Caco-2 (cell line): ENCODE results near the gene SLC7A14. TPM values are rescaled to one million over a fixed set of nuclear protein-coding genes. Genes with fewer than 3 reads are reported as not detected.

Experiments
- BruUV-seq: library from RNA; stranded (reverse); fragments of 400-500 nt; replicated peaks from 2 replicates; lab custom pipeline; 2021; lab: Mats Ljungman, UMichigan
- CTCF ChIA-PET: fragments of 300-600 bp; sonication (Branson Sonifier 250); formaldehyde crosslinking; loops from one replicate; lab custom pipeline; 2022; ENCODE audit warnings: antibody characterized with exemption; lab: Charles Lee
- POLR2A ChIA-PET: fragments of 300-600 bp; sonication (Branson Sonifier 250); formaldehyde crosslinking; loops from one replicate; lab custom pipeline; 2022; ENCODE audit warnings: antibody characterized with exemption; lab: Charles Lee
- DNase-seq, 2 experiments: peaks; one replicate each; pipeline versions ENCODE4 v3.0.0 to v3.0.0-alpha.2; 2020 to 2022
- H3K27me3 ChIP-seq: replicated peaks from 2 replicates; pipeline ENCODE4 v1.6.0; 2011; ENCODE audit warnings: low read length; ENCODE audit not compliant: control insufficient read depth, insufficient read depth
- H3K36me3 ChIP-seq: 2 replicates; pipeline ENCODE4 v1.5.1; 2011; ENCODE audit warnings: low read length; ENCODE audit not compliant: control insufficient read depth, insufficient read depth
- H3K4me1 ChIP-seq: fragments of 250-450 bp; sonication (Bioruptor Pico); 2 replicates; pipeline ENCODE4 v1.5.1; 2020; ENCODE audit warnings: mild to moderate bottlenecking
- H3K4me3 ChIP-seq: 2 replicates; pipeline ENCODE4 v1.5.1; 2011; ENCODE audit warnings: low read depth, mild to moderate bottlenecking, control low read depth, low read length
- H3K9me3 ChIP-seq: fragments of 250-450 bp; sonication (Bioruptor Pico); 2 replicates; pipeline ENCODE4 v1.5.1; 2020; ENCODE audit warnings: mild to moderate bottlenecking, moderate library complexity
- H3K27ac Mint-ChIP-seq: one replicate; pipeline ENCODE4 v1.8.0; 2022; ENCODE audit warnings: mixed read lengths; ENCODE audit not compliant: unreplicated experiment
- H3K27me3 Mint-ChIP-seq: one replicate; pipeline ENCODE4 v1.8.0; 2022; ENCODE audit warnings: mixed read lengths; ENCODE audit not compliant: insufficient read depth, unreplicated experiment
- H3K36me3 Mint-ChIP-seq: one replicate; pipeline ENCODE4 v1.8.0; 2022; ENCODE audit warnings: mild to moderate bottlenecking, mixed read lengths; ENCODE audit not compliant: insufficient read depth, unreplicated experiment
- H3K4me1 Mint-ChIP-seq: one replicate; pipeline ENCODE4 v1.8.0; 2022; ENCODE audit warnings: low read depth, mixed read lengths; ENCODE audit not compliant: unreplicated experiment
- H3K4me3 Mint-ChIP-seq: one replicate; pipeline ENCODE4 v1.8.0; 2022; ENCODE audit warnings: mild to moderate bottlenecking, moderate library complexity, mixed read lengths; ENCODE audit not compliant: unreplicated experiment
- H3K9me3 Mint-ChIP-seq: one replicate; pipeline ENCODE4 v1.8.0; 2022; ENCODE audit warnings: mixed read lengths; ENCODE audit not compliant: unreplicated experiment
- intact Hi-C: fragments of 100-400 bp; cut with micrococcal nuclease; formaldehyde crosslinking; loops from one replicate; pipeline ENCODE4 v1.10.0; 2022; ENCODE audit not compliant: unreplicated experiment
- total RNA-seq: library from RNA; stranded (reverse); gene quantifications from 2 replicates; pipeline ENCODE4 v1.2.3, GENCODE V29; 2022
- TF ChIP-seq, protein P1 (sequence below), 2 experiments: fragments of 200-600 bp in 1 of 2; IDR thresholded peaks; 1 replicate in 1 of 2; 2 replicates in 1 of 2; pipeline versions ENCODE4 v1.5.1 to v1.8.0; 2011 to 2022; ENCODE audit warnings: antibody characterized with exemption in 1 of 2, control low read depth in 1 of 2, inconsistent platforms in 1 of 2, low read depth in 1 of 2, low read length in 1 of 2, mild to moderate bottlenecking in 1 of 2, moderate library complexity in 1 of 2; ENCODE audit not compliant: insufficient read depth in 1 of 2, severe bottlenecking in 1 of 2, unreplicated experiment in 1 of 2

The SLC7A14 gene
- total RNA-seq, 1 experiment from 2014 or later, result not detected

DNA sequence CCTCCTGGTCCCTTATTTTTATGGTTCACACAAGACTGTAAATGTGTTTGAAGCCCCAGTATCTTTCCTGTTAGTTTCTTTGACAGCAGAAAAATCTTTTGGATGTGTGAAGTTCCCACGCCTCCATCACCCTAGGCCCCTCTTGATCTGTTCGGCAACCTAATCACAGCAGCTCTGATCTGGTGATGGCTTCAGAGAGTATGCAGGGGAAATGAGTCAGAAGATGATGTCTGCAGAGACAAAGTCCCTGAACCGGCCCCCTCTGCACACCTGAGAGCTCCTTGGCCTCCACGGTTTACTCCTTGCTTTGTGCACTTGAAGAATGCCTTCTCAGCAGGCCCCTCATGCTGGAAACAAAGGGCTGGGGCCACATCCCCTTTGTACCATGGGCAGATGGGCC lies 103.7 kb downstream of the SLC7A14 start:
- Histone ChIP-seq H3K27me3 (no peaks in the 10 kb centered on the region; the same call in 1 of the 2 replicates), H3K4me3 (no peak overlapping the region), H3K4me1 (no peaks in the 10 kb centered on the region), H3K9me3 (no peaks in the 10 kb centered on the region), H3K36me3 (no peaks in the 10 kb centered on the region)
- Mint-ChIP-seq H3K4me1 (no peaks in the 10 kb centered on the region), H3K4me3 (no peak overlapping the region), H3K36me3 (no peaks in the 10 kb centered on the region), H3K9me3 (no peaks in the 10 kb centered on the region), H3K27ac (no peak overlapping the region), H3K27me3 (peaks cover 3% of the 10 kb centered on the region)
- ChIA-PET CTCF (no interaction called here), POLR2A (no interaction called here)
- intact Hi-C loops, result no loop called here
- DNase-seq, result no peak
- TF ChIP-seq, protein P1, sequence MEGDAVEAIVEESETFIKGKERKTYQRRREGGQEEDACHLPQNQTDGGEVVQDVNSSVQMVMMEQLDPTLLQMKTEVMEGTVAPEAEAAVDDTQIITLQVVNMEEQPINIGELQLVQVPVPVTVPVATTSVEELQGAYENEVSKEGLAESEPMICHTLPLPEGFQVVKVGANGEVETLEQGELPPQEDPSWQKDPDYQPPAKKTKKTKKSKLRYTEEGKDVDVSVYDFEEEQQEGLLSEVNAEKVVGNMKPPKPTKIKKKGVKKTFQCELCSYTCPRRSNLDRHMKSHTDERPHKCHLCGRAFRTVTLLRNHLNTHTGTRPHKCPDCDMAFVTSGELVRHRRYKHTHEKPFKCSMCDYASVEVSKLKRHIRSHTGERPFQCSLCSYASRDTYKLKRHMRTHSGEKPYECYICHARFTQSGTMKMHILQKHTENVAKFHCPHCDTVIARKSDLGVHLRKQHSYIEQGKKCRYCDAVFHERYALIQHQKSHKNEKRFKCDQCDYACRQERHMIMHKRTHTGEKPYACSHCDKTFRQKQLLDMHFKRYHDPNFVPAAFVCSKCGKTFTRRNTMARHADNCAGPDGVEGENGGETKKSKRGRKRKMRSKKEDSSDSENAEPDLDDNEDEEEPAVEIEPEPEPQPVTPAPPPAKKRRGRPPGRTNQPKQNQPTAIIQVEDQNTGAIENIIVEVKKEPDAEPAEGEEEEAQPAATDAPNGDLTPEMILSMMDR (IDR thresholded peaks at IDR 0.05; ENCODE audit: insufficient read depth in 1 of 2, low read depth in 1 of 2, low read length in 1 of 2, severe bottlenecking in 1 of 2, unreplicated experiment in 1 of 2), result no peak
- BruUV-seq, result no TSS peak

DNA sequence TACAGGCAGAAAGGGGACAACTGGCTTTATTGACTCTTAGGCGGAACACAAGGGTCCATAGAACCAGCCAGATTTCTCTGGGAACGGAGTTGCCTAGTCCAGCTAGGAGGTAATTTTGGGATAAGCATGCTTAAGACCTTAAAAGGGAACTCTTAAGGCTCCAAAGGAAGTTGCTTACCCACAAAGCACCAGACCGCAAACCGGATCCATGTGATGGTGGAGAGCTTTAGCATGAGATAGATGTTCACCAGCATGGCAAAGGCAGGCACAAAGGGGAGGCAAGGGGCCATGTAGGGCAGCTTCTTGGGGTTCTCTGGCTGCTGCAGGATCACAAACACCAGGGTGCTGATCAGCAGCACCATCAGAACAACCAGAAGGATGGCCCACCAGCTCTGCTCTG lies 105.8 kb downstream of the SLC7A14 start:
- H3K9me3 ChIP-seq, result no peaks in the 10 kb centered on the region
- Mint-ChIP-seq H3K9me3 (no peaks in the 10 kb centered on the region), H3K36me3 (no peaks in the 10 kb centered on the region), H3K27me3 (peaks cover 3% of the 10 kb centered on the region), H3K27ac (no peak overlapping the region), H3K4me1 (no peaks in the 10 kb centered on the region), H3K4me3 (no peak overlapping the region)
- TF ChIP-seq, protein P1 (IDR thresholded peaks at IDR 0.05; ENCODE audit: insufficient read depth in 1 of 2, low read depth in 1 of 2, low read length in 1 of 2, severe bottlenecking in 1 of 2, unreplicated experiment in 1 of 2), result no peak
- intact Hi-C loops, result no loop called here
- DNase-seq, result no peak
- ChIA-PET CTCF (no interaction called here), POLR2A (no interaction called here)
- H3K36me3 ChIP-seq, result no peaks in the 10 kb centered on the region
- H3K27me3 ChIP-seq, result no peaks in the 10 kb centered on the region; the same call in 1 of the 2 replicates
- no peak overlapping the region for H3K4me3 ChIP-seq
- no peaks in the 10 kb centered on the region for H3K4me1 ChIP-seq
- BruUV-seq, result no TSS peak

DNA sequence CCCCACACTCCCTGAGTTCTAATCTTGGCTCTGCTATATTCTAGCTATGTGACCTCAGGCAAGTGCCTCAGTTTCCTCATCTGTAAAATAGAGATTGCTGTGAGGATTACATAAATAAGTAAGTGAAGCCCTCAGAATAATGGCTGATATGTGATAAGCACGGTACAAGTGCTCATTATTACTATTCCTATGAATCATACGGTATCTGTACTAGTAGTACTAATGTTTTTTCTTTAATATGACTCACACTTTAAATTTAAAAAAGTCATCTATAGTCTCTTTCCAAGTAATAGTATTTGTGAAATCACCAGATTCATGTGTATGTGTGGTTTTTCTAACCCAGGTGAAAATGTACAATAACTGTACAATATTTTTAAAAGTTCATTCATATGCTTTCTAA lies 108.5 kb downstream of the SLC7A14 start:
- CTCF ChIA-PET, result no interaction called here

More for the DNA sequence above, 108.5 kb downstream of the SLC7A14 start:
- DNase-seq, result no peak
- no peaks in the 10 kb centered on the region for H3K9me3 ChIP-seq
- Mint-ChIP-seq H3K4me3 (no peak overlapping the region), H3K4me1 (no peaks in the 10 kb centered on the region), H3K27me3 (peaks cover 9% of the 10 kb centered on the region), H3K36me3 (no peaks in the 10 kb centered on the region), H3K27ac (no peak overlapping the region), H3K9me3 (no peaks in the 10 kb centered on the region)
- no peaks in the 10 kb centered on the region for H3K4me1 ChIP-seq
- BruUV-seq, result no TSS peak
- H3K36me3 ChIP-seq, result no peaks in the 10 kb centered on the region
- TF ChIP-seq, protein P1 (IDR thresholded peaks at IDR 0.05; ENCODE audit: insufficient read depth in 1 of 2, low read depth in 1 of 2, low read length in 1 of 2, severe bottlenecking in 1 of 2, unreplicated experiment in 1 of 2), result no peak
- no peak overlapping the region for H3K4me3 ChIP-seq
- intact Hi-C loops, result no loop called here
- H3K27me3 ChIP-seq, result no peaks in the 10 kb centered on the region; the same call in 1 of the 2 replicates
- POLR2A ChIA-PET, result no interaction called here
